ENCODE measurements around the gene PNPLA7. TPM values are rescaled to one million over a fixed set of nuclear protein-coding genes. Genes with fewer than 3 reads are reported as not detected.

Gene PNPLA7
- total RNA-seq, 1 experiment from 2014 or later, result 0.77 TPM

DNA sequence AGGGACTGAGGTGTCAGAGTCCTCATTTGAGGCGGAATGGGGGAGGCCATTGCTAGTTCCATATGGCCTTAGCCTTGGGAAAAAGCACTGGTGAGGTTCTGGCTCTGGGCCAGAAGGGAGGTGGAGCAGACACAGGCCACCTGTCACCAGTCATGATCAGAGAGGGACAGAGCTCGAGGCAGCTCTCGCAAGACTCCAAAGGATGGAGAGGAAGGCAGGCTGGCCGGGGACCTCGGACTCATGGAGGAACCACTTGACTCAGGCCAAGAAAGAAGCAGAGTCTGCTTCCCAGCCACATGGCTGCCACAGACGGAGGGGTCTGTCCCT lies 61.9 kb downstream of the PNPLA7 start:
- no peak overlapping the region for H2AFZ ChIP-seq (ENCODE audit: low read length)
- CTCF ChIA-PET, result no interaction called here
- no peaks in the 10 kb centered on the region for H4K20me1 ChIP-seq (ENCODE audit: low read length)
- no TSS peak for BruUV-seq (replicated peaks)
- TF ChIP-seq EZH2phosphoT487 (IDR thresholded peaks at IDR 0.05; ENCODE audit: borderline replicate concordance, low read length) (no peak), EZH2 (IDR thresholded peaks at IDR 0.05; ENCODE audit: low read length, unreplicated experiment) (no peak)
- TF ChIP-seq, protein P1, sequence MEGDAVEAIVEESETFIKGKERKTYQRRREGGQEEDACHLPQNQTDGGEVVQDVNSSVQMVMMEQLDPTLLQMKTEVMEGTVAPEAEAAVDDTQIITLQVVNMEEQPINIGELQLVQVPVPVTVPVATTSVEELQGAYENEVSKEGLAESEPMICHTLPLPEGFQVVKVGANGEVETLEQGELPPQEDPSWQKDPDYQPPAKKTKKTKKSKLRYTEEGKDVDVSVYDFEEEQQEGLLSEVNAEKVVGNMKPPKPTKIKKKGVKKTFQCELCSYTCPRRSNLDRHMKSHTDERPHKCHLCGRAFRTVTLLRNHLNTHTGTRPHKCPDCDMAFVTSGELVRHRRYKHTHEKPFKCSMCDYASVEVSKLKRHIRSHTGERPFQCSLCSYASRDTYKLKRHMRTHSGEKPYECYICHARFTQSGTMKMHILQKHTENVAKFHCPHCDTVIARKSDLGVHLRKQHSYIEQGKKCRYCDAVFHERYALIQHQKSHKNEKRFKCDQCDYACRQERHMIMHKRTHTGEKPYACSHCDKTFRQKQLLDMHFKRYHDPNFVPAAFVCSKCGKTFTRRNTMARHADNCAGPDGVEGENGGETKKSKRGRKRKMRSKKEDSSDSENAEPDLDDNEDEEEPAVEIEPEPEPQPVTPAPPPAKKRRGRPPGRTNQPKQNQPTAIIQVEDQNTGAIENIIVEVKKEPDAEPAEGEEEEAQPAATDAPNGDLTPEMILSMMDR (conservative IDR thresholded peaks at IDR 0.05; ENCODE audit: low read depth, low read length), result no peak
- no peak overlapping the region for H3K4me2 ChIP-seq (ENCODE audit: low read length)
- intact Hi-C loops (cut with micrococcal nuclease), result no loop called here
- ATAC-seq (no peak), DNase-seq (no peak)
- H3K9me2 ChIP-seq (replicated peaks; ENCODE audit: low read length), result no peaks in the 10 kb centered on the region
- no peaks in the 10 kb centered on the region for H3K79me2 ChIP-seq (ENCODE audit: low read length)
- no peak overlapping the region for H3K9ac ChIP-seq (ENCODE audit: low read length)
- POLR2A ChIA-PET (ENCODE audit: unreplicated experiment), result no interaction called here
- peaks cover 7% of the 10 kb centered on the region; the same call in 1 of the 2 replicates for H3K4me1 ChIP-seq (ENCODE audit: insufficient read depth, low read length)
- H3K4me3 ChIP-seq (ENCODE audit: low read length), result no peak overlapping the region
- no peaks in the 10 kb centered on the region for H3K9me3 ChIP-seq (ENCODE audit: low read length)
- no peak overlapping the region for H3K27ac ChIP-seq (ENCODE audit: low read length)
- no peaks in the 10 kb centered on the region for H3K36me3 ChIP-seq (ENCODE audit: low read depth, low read length)
- no peaks in the 10 kb centered on the region for H3F3A ChIP-seq (ENCODE audit: low read length, unreplicated experiment)
- H3K27me3 ChIP-seq (ENCODE audit: low read length), result no peaks in the 10 kb centered on the region

DNA sequence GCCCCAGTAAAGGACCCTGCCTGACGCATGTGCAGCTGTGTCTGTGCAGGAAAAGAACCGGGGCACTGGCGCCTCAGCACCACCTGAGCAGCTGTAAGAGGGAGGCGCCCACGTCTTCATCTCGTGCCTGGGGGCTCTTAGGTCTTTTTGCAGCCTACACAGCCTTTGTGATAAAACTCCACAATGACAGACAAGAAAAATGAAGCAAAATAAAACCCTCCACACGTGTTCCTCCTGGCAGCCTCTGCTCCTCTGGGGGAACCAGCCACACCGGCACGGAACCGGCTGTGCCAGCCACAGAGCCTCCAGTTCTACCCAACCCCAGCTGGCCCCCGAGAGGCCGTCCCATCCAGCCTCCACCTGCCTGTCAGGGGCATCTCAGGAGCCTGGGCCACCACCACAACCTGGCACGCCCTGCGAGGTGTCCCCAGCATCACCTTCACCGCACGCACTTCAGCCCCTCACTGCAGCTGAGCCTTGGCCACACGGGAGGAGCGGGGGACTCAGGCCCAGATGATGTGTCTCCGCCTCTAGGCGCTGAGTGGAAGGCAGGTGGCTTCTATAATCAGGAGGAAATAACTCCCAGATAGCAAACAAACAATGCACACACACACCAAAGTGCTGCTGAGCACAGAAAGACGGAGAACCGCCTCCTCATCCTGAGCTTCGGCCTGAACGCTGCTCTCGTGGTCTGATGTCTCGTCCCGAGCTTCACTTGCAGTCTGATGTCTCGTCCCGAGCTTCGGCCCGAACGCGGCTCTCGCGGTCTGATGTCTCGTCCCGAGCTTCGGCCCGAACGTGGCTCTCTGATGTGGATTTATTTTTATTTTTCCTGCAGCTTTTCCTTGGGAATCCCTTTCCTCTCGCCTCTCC lies 62.5 kb downstream of the PNPLA7 start:
- H4K20me1 ChIP-seq (ENCODE audit: low read length), result no peaks in the 10 kb centered on the region
- ChIA-PET CTCF (no interaction called here), POLR2A (ENCODE audit: unreplicated experiment) (no interaction called here)
- no peaks in the 10 kb centered on the region for H3F3A ChIP-seq (ENCODE audit: low read length, unreplicated experiment)
- no peak overlapping the region for H3K27ac ChIP-seq (ENCODE audit: low read length)
- H3K9ac ChIP-seq (ENCODE audit: low read length), result no peak overlapping the region
- DNase-seq, result no peak
- H3K79me2 ChIP-seq (ENCODE audit: low read length), result no peaks in the 10 kb centered on the region
- H2AFZ ChIP-seq (ENCODE audit: low read length), result no peak overlapping the region
- BruUV-seq (replicated peaks), result no TSS peak
- no peaks in the 10 kb centered on the region for H3K9me2 ChIP-seq (replicated peaks; ENCODE audit: low read length)
- H3K4me3 ChIP-seq (ENCODE audit: low read length), result no peak overlapping the region
- no peaks in the 10 kb centered on the region for H3K9me3 ChIP-seq (ENCODE audit: low read length)
- no peak overlapping the region for H3K4me2 ChIP-seq (ENCODE audit: low read length)
- H3K4me1 ChIP-seq (ENCODE audit: insufficient read depth, low read length), result peaks cover 9% of the 10 kb centered on the region
- TF ChIP-seq EZH2phosphoT487 (IDR thresholded peaks at IDR 0.05; ENCODE audit: borderline replicate concordance, low read length), result no peak
- TF ChIP-seq EZH2 (IDR thresholded peaks at IDR 0.05; ENCODE audit: low read length, unreplicated experiment), result no peak
- TF ChIP-seq, protein P1 (conservative IDR thresholded peaks at IDR 0.05; ENCODE audit: low read depth, low read length), result no peak
- H3K36me3 ChIP-seq (ENCODE audit: low read depth, low read length), result no peaks in the 10 kb centered on the region
- no peak for ATAC-seq
- intact Hi-C loops (cut with micrococcal nuclease), result no loop called here
- H3K27me3 ChIP-seq (ENCODE audit: low read length), result no peaks in the 10 kb centered on the region
